Mesendoderm (in vitro differentiated cells): Measurements from ENCODE around the gene LRCH1.

ENCODE experiments used
- DNase-seq: peaks from one replicate; pipeline ENCODE4 v3.0.0; 2013
- H2AK5ac ChIP-seq: 2 replicates; pipeline ENCODE4 v1.6.1; 2013; ENCODE audit warnings: low read length, inconsistent platforms
- H2BK120ac ChIP-seq: 2 replicates; pipeline ENCODE4 v1.6.1; 2013; ENCODE audit warnings: low read depth, mild to moderate bottlenecking, low read length, moderate library complexity, mixed read lengths
- H2BK15ac ChIP-seq: replicated peaks from 2 replicates; pipeline ENCODE4 v1.6.1; 2013; ENCODE audit warnings: low read depth, mild to moderate bottlenecking, moderate library complexity
- H2BK5ac ChIP-seq: 2 replicates; pipeline ENCODE4 v1.6.1; 2013; ENCODE audit warnings: low read length, inconsistent platforms
- H3K18ac ChIP-seq: 2 replicates; pipeline ENCODE4 v1.6.1; 2013; ENCODE audit warnings: mild to moderate bottlenecking, low read length, mixed read lengths
- H3K23ac ChIP-seq: one replicate; pipeline ENCODE4 v1.6.1; 2013; ENCODE audit warnings: low read length
- H3K27ac ChIP-seq: 2 replicates; pipeline ENCODE4 v1.5.1; 2013; ENCODE audit warnings: low read depth, mild to moderate bottlenecking, inconsistent platforms, low read length, moderate library complexity
- H3K27me3 ChIP-seq: 2 replicates; pipeline ENCODE4 v1.6.1; 2013; ENCODE audit warnings: low read length, control low read depth, mild to moderate bottlenecking, inconsistent platforms; ENCODE audit not compliant: insufficient read depth, poor library complexity
- H3K36me3 ChIP-seq: 2 replicates; pipeline ENCODE4 v1.6.1; 2013; ENCODE audit warnings: low read length, inconsistent platforms; ENCODE audit not compliant: control insufficient read depth, insufficient read depth
- H3K4ac ChIP-seq: one replicate; pipeline ENCODE4 v1.6.1; 2013; ENCODE audit warnings: low read depth, mild to moderate bottlenecking, low read length, moderate library complexity
- H3K4me1 ChIP-seq: 2 replicates; pipeline ENCODE4 v1.6.1; 2013; ENCODE audit warnings: low read depth, low read length, inconsistent platforms; ENCODE audit not compliant: control insufficient read depth
- H3K4me2 ChIP-seq: 2 replicates; pipeline ENCODE4 v1.6.1; 2013; ENCODE audit warnings: low read length
- H3K4me3 ChIP-seq: 2 replicates; pipeline ENCODE4 v1.5.1; 2013; ENCODE audit warnings: mild to moderate bottlenecking, low read length
- H3K56ac ChIP-seq: one replicate; pipeline ENCODE4 v1.6.1; 2013; ENCODE audit warnings: low read length
- H3K79me1 ChIP-seq: 2 replicates; pipeline ENCODE4 v1.6.1; 2013; ENCODE audit warnings: low read length, inconsistent platforms
- H3K79me2 ChIP-seq: 2 replicates; pipeline ENCODE4 v1.6.1; 2013; ENCODE audit warnings: mild to moderate bottlenecking, low read length; ENCODE audit not compliant: control insufficient read depth, insufficient read depth
- H3K9ac ChIP-seq: 2 replicates; pipeline ENCODE4 v1.6.1; 2013; ENCODE audit warnings: low read length, inconsistent platforms
- H4K5ac ChIP-seq: one replicate; pipeline ENCODE4 v1.6.1; 2013; ENCODE audit warnings: low read length
- H4K8ac ChIP-seq: one replicate; pipeline ENCODE4 v1.6.1; 2013; ENCODE audit warnings: low read depth, mild to moderate bottlenecking, control low read depth, low read length, moderate library complexity
- WGBS: extraction: QIAGEN DNeasy Blood & Tissue Kit; methylation state at CpG from one replicate; pipeline ENCODE4 v1.1.7; 2013; ENCODE audit warnings: low lambda C conversion rate, missing lambda C conversion rate; ENCODE audit not compliant: insufficient coverage; ENCODE audit errors: extremely low coverage; 5-methylcytosine and 5-hydroxymethylcytosine counted together

Gene LRCH1

DNA sequence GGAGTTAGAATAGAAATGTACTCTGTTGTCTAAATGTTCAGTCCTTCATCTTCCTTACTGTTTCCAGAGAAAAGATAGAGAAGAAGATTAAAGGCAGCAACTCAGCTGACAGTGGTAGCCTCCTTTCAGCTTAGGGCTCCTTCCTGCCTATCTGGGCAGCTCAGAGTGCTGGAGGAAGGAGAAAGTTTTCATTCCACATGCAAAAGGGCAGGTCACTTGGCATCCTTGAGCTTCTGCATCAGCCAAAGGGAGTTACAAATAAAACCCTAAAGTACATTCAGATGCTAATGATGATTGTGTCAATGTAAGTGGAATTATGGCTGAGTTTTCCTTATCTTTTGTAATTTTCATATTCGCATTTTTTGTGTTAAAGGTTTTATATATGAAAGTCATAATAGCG is 185.1 kb downstream of the LRCH1 start:
- Histone ChIP-seq H3K27me3 (no peaks in the 10 kb centered on the region), H4K5ac (no peak overlapping the region), H3K23ac (no peak overlapping the region), H3K4me2 (no peak overlapping the region), H2AK5ac (no peak overlapping the region), H3K27ac (no peak overlapping the region), H2BK15ac (no peak overlapping the region), H2BK120ac (no peak overlapping the region), H3K4ac (no peak overlapping the region), H3K56ac (no peak overlapping the region), H3K36me3 (no peaks in the 10 kb centered on the region), H3K4me1 (no peaks in the 10 kb centered on the region), H3K79me1 (no peaks in the 10 kb centered on the region), H4K8ac (no peak overlapping the region), H2BK5ac (no peak overlapping the region), H3K18ac (no peak overlapping the region), H3K9ac (no peak overlapping the region), H3K4me3 (no peak overlapping the region), H3K79me2 (no peaks in the 10 kb centered on the region)
- WGBS, result no CpG with 5 or more reads among the region's 2 CpGs
- no peak for DNase-seq

DNA sequence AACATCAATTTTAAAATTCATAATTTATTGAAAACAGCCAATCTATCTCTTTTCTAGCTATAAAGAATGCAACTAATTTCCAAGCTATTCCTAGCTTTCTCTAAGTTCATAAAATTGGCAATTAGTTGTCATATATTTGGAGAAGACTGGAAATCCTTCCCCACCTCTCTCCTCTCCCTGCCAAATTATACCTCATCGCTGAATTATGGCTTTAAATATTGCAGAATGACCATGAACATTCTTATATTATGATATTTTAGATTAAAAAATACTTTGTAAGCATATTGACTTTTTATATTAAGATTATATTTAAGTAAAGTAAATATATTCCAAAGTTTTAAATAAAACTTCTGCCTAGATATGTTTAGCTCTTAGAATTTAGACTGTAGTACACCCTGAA is 185.8 kb downstream of the LRCH1 start:
- no CpG with 5 or more reads among the region's 1 CpG for WGBS
- Histone ChIP-seq H4K8ac (no peak overlapping the region), H3K79me2 (no peaks in the 10 kb centered on the region), H3K18ac (no peak overlapping the region), H3K23ac (no peak overlapping the region), H2BK120ac (no peak overlapping the region), H3K27me3 (no peaks in the 10 kb centered on the region), H4K5ac (no peak overlapping the region), H3K4ac (no peak overlapping the region), H3K4me3 (no peak overlapping the region), H3K56ac (no peak overlapping the region), H3K4me2 (no peak overlapping the region), H2AK5ac (no peak overlapping the region), H3K9ac (no peak overlapping the region), H2BK5ac (no peak overlapping the region), H3K36me3 (no peaks in the 10 kb centered on the region), H3K79me1 (no peaks in the 10 kb centered on the region), H2BK15ac (no peak overlapping the region), H3K4me1 (no peaks in the 10 kb centered on the region), H3K27ac (no peak overlapping the region)
- DNase-seq, result no peak

DNA sequence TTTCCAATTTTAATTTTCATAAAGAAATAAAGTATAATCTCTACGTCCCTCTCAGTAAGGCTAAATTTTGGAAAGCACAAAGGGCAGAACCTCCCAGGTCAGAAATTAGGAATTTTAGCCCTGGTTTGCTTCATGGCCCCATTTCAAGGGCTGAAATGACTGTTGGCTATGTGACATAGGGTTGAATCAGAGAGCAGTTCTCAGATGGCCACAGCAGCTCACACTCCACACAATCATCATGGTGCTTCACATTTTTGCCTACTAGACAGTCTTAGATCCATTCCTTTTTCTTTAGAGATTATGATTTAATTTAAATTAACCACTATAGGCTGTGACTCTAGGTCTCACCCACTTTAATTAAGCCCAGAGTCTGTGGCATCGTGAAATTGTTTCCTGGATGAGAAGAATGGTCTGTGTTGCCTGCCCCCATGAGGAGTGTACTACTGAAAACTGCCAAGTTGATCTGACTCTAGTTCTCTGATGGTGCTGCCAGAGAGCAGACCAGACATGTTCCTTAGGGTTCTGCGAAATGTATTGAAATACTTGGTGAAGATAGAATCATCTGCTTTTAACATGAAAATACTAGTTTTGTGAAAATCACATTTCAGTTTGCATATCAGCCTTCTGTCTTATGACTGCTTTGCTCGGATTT is 186.6 kb downstream of the LRCH1 start:
- no CpG with 5 or more reads among the region's 4 CpGs for WGBS
- Histone ChIP-seq H4K8ac (no peak overlapping the region), H3K79me1 (no peaks in the 10 kb centered on the region), H3K23ac (no peak overlapping the region), H3K79me2 (no peaks in the 10 kb centered on the region), H3K9ac (no peak overlapping the region), H4K5ac (no peak overlapping the region), H3K4me3 (no peak overlapping the region), H2BK5ac (no peak overlapping the region), H3K4me2 (no peak overlapping the region), H3K27ac (no peak overlapping the region), H3K4me1 (no peaks in the 10 kb centered on the region), H2BK15ac (no peak overlapping the region), H3K4ac (no peak overlapping the region), H3K56ac (no peak overlapping the region), H2BK120ac (no peak overlapping the region), H2AK5ac (no peak overlapping the region), H3K27me3 (no peaks in the 10 kb centered on the region), H3K36me3 (no peaks in the 10 kb centered on the region), H3K18ac (no peak overlapping the region)
- DNase-seq, result no peak

DNA sequence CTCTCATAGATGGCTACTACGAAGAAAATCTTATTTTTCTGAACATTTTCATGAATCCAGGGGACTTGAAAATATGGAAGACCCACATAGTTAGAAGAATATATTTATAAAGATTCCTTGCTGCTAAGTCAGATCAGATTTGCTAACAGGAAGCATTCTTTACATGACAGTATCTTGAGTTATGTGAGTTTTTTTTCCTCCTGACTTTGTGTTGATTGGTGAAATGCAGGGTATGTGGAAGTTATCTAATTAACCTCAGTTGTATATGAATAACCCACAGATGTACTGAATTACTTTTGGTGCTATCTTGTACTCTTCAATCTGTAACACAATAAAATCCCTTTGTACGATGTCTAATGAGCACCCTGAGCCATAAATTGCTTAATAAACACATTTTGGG is 190.2 kb downstream of the LRCH1 start:
- Histone ChIP-seq H3K56ac (no peak overlapping the region), H3K36me3 (no peaks in the 10 kb centered on the region), H4K5ac (no peak overlapping the region), H3K79me2 (no peaks in the 10 kb centered on the region), H4K8ac (no peak overlapping the region), H2BK15ac (no peak overlapping the region), H3K79me1 (no peaks in the 10 kb centered on the region), H3K27me3 (no peaks in the 10 kb centered on the region), H3K4me2 (no peak overlapping the region), H3K23ac (no peak overlapping the region), H2AK5ac (no peak overlapping the region), H3K27ac (no peak overlapping the region), H3K4me1 (no peaks in the 10 kb centered on the region), H3K9ac (no peak overlapping the region), H2BK120ac (no peak overlapping the region), H3K18ac (no peak overlapping the region), H3K4ac (no peak overlapping the region), H3K4me3 (no peak overlapping the region), H2BK5ac (no peak overlapping the region)
- no peak for DNase-seq
- no CpG with 5 or more reads among the region's 2 CpGs for WGBS

DNA sequence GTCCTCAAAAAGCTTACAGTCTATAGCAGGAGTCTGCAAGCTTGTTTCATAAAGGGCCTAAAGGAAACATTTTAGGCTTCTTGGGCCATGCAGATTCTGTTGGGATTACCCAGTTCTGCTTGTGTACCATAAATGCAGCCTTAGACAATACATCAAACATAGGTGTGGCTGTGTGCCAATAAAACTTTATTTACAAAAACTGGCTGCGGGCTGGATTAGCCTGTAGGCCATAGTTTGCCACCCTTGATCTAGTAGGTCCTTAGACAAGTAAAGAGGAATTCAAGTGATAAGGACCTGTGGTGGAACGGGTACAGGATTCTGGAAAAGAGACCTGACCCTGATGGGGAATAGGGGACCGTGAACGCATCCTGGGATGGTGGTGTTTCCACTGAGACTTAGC is 192.1 kb downstream of the LRCH1 start:
- Histone ChIP-seq H3K79me2 (no peaks in the 10 kb centered on the region), H4K5ac (no peak overlapping the region), H3K36me3 (no peaks in the 10 kb centered on the region), H3K18ac (no peak overlapping the region), H3K27me3 (no peaks in the 10 kb centered on the region), H3K4me3 (no peak overlapping the region), H4K8ac (no peak overlapping the region), H3K4me2 (no peak overlapping the region), H3K4me1 (no peaks in the 10 kb centered on the region), H3K9ac (no peak overlapping the region), H3K56ac (no peak overlapping the region), H3K4ac (no peak overlapping the region), H3K27ac (no peak overlapping the region), H2AK5ac (no peak overlapping the region), H2BK120ac (no peak overlapping the region), H2BK15ac (no peak overlapping the region), H2BK5ac (no peak overlapping the region), H3K79me1 (no peaks in the 10 kb centered on the region), H3K23ac (no peak overlapping the region)
- WGBS, result no CpG with 5 or more reads among the region's 4 CpGs
- no peak for DNase-seq

DNA sequence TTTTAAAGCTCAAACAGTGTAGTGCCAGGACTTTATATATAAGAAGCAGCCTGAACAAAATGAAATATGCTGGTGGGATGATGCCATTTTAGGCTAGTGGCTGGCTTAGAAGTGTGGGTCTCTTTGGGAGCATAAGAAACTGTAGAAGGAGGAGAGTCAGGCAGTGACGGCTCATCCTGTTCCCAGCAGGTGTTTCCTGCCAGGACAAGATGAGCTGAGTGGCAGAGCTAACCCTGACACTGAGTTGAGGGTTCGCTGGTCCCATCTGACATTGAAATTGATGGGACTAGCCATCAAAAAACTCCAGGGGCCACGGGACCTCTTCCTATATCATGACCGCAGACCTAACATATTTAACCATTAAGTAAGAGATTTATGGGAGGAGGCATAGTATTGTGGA is 192.7 kb downstream of the LRCH1 start:
- DNase-seq, result no peak
- no peak overlapping the region for H2BK15ac ChIP-seq
- H3K23ac ChIP-seq, result no peak overlapping the region
- no peak overlapping the region for H3K4me3 ChIP-seq
- WGBS, result no CpG with 5 or more reads among the region's 4 CpGs
- no peaks in the 10 kb centered on the region for H3K4me1 ChIP-seq
- H3K79me1 ChIP-seq, result no peaks in the 10 kb centered on the region
- no peak overlapping the region for H4K5ac ChIP-seq
- H3K18ac ChIP-seq, result no peak overlapping the region
- no peak overlapping the region for H3K56ac ChIP-seq
- H2BK120ac ChIP-seq, result no peak overlapping the region
- no peak overlapping the region for H3K4me2 ChIP-seq
- no peak overlapping the region for H3K4ac ChIP-seq
- no peak overlapping the region for H3K27ac ChIP-seq
- H3K27me3 ChIP-seq, result no peaks in the 10 kb centered on the region
- no peaks in the 10 kb centered on the region for H3K36me3 ChIP-seq
- no peak overlapping the region for H2AK5ac ChIP-seq
- H4K8ac ChIP-seq, result no peak overlapping the region
- H3K9ac ChIP-seq, result no peak overlapping the region
- H2BK5ac ChIP-seq, result no peak overlapping the region
- no peaks in the 10 kb centered on the region for H3K79me2 ChIP-seq
